Measurements from ENCODE around the gene SHANK3.
A peak's percentile ranks its signal among the peaks of the same experiment; 100 is the strongest.

SHANK3 gene

DNA sequence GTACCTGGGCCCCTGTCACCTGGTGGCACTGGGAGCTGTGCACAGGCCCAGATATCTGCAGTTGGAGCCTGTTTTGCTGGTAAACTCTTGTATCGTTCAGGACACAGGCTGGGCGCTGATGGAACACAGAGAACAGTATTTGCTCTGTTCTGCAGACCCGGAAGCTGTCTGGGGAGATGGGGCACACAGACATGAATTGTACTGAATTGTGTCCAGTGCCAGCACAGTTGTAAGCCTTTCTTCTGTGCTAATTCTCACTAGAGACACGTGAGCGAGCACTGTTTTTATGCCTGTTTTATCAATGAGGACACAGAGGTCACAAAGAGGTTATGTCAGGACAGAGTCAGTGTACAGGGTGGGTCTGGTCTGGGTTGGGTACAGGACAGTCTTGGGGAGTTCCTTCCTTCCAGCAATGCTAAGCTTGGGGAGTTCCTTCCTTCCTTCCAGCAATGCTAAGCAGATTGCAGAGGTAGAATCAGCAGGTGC lies 41.0 kb downstream of the SHANK3 start:
- FAIRE-seq (no peak), DNase-seq (ENCODE audit: insufficient read length, low spot score) (no peak)
- TF ChIP-seq, protein P1, sequence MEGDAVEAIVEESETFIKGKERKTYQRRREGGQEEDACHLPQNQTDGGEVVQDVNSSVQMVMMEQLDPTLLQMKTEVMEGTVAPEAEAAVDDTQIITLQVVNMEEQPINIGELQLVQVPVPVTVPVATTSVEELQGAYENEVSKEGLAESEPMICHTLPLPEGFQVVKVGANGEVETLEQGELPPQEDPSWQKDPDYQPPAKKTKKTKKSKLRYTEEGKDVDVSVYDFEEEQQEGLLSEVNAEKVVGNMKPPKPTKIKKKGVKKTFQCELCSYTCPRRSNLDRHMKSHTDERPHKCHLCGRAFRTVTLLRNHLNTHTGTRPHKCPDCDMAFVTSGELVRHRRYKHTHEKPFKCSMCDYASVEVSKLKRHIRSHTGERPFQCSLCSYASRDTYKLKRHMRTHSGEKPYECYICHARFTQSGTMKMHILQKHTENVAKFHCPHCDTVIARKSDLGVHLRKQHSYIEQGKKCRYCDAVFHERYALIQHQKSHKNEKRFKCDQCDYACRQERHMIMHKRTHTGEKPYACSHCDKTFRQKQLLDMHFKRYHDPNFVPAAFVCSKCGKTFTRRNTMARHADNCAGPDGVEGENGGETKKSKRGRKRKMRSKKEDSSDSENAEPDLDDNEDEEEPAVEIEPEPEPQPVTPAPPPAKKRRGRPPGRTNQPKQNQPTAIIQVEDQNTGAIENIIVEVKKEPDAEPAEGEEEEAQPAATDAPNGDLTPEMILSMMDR (IDR thresholded peaks at IDR 0.05; ENCODE audit: insufficient read depth, missing control alignments), result no peak

DNA sequence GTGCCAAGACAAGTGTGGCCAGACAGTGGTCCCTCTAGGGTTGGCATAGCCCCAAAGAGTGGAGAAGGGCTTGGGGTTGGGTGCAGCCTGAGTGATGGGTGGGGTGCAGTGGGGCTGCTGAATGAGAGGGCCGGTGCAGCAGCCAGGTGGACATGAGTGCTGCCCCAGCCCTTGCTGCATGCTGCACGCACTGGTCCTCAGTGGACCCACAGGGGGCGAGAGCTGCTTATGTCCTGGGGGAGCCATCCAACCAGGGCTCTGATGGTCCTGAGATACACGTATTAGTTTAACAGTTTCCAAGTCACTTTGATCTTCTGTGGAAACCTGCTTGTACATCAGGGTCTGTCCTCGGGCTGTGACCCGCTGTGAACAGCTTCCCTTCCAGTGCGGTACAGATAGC lies 41.5 kb downstream of the SHANK3 start:
- no peak for FAIRE-seq
- no peak for DNase-seq (ENCODE audit: insufficient read length, low spot score)
- TF ChIP-seq, protein P1 (IDR thresholded peaks at IDR 0.05; ENCODE audit: insufficient read depth, missing control alignments), result no peak

DNA sequence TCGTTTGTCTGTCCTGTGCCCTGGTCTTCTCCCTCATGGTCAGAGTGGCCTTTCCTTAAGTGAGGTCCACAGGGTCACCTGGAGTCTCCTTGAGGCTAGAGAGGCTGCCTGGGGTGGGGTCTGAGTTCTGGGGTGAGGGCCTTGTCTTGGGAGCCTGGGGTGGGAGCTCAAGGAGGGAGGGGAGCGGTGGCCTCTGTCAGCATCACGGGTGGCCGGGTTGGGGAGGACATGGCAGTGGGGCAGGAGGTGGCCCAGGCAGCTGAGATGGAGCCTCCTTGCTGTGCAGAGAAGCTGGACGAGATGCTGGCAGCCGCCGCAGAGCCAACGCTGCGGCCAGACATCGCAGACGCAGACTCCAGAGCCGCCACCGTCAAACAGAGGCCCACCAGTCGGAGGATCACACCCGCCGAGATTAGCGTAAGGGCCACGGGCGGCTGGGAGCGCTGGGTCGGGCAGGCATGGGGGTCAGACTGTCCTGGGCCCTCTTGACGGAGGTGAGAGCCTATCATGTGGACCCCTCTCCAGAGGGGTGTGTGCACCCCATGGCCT lies 42.1 kb downstream of the SHANK3 start:
- TF ChIP-seq, protein P1 (IDR thresholded peaks at IDR 0.05; ENCODE audit: insufficient read depth, missing control alignments), result no peak
- FAIRE-seq (no peak), DNase-seq (ENCODE audit: insufficient read length, low spot score) (no peak)

DNA sequence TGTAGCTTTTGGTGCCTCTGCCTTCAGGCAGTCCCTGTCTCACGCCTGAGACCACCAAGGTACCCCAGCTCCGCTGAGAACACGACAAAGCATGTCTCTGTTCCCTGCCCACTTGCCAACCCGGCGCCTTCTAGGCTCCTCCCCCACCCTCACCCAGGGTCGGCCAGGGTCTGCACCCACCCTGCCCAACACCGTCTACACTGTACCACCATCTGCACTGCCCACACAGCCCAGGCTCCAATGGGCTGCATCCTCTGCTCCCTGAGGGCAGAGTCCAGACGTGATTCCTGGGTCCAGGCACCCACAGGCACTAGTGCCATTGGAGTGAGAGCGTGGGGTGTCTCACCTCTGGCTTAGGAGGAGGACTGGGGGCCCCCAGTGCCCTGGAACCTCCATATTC lies 42.6 kb downstream of the SHANK3 start:
- TF ChIP-seq, protein P1 (IDR thresholded peaks at IDR 0.05; ENCODE audit: insufficient read depth, missing control alignments), result no peak
- no peak for FAIRE-seq
- DNase-seq (ENCODE audit: insufficient read length, low spot score), result no peak

DNA sequence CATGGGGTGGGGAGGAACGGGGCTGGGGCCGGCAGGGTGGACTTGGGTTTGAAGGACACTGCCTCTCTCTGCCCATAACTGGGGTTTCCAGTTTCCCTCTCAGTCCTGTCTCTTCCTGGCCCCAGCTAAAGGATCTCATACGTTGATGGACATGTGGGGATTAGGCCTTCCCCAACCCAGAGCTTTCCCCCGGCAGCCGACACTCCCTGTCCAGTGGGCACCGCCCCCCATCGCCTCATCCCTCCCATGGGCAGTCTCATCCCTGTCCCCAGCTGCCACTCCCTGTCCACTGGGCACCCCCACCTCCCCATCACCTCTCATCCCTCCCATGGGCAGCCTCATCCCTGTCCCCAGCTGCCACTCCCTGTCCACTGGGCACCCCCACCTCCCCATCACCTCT lies 43.2 kb downstream of the SHANK3 start:
- DNase-seq (ENCODE audit: insufficient read length, low spot score) (no peak), FAIRE-seq (no peak)
- TF ChIP-seq, protein P1 (IDR thresholded peaks at IDR 0.05; ENCODE audit: insufficient read depth, missing control alignments), result no peak

DNA sequence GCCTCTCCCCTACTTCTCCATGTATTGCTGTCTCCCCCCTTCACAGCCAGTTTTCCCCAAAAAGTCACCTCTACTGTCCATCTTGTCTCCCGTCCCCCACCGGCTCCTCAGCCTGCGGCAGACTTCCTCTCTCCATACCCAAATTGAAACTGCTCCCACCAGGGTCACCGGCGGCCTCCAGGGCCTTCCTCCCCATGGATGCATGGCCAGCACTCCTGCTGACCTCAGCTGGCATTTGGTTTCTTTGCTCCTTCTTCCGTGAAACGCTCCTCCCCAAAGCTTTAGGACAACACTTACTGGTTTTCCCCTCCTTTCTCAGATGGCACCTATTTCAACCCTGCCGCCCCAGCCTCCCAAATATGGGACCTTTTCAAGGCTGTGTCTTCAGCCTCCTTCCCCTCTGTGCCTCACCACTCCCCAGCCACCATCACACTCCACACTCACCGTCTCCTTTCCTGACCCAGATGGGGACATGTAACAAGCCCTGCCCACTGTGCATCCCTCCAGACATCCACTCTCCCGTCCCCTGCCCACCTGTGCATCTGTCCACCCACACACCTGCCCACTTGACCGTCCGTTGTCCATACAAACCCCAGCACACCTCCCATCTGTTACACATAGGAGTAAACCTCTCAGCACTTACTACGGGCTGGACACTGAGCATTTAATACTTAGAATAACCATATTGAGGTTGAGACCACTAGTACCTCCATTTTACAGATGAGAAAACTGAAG lies 43.8 kb downstream of the SHANK3 start:
- FAIRE-seq (no peak), DNase-seq (ENCODE audit: insufficient read length, low spot score) (no peak)
- TF ChIP-seq, protein P1 (IDR thresholded peaks at IDR 0.05; ENCODE audit: insufficient read depth, missing control alignments), result no peak

DNA sequence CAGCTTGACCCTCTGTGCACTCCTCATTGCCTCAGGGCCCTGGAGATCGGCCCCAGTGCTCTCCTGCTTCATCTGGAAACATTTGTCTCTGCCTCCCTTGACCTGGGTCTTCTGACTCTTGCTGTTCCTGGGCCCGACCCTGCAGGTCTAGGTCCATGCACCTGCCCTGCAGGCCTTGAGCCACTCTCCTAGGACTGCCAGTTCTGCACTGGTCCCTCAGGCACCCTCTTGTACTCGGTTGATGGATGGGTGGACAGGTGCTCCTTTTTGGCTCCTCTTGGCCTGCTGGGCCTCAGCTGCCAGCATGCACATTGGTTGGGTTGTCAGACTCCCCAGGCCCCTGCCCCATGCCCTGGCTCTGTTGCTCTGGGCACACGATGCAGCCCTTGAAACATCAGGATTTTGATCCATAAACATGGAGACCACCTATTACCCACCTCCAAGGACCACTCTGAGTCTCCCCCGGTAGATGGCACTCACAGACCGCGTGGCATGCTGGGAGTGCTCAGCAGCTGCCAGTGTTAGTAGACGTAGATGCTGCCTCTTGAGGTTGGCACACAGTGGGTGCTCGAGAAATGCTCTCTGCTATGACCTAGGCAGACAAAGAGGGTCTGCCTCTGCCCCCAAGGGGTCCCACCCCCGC lies 45.2 kb downstream of the SHANK3 start:
- TF ChIP-seq, protein P1 (IDR thresholded peaks at IDR 0.05; ENCODE audit: insufficient read depth, missing control alignments), result peak; percentile 26
- DNase-seq (ENCODE audit: insufficient read length, low spot score), result no peak
- FAIRE-seq, result no peak
